Tongue (tissue), 1 donor: ENCODE measurements around the gene PCDHB10. TPM values are rescaled to one million over a fixed set of nuclear protein-coding genes. Genes with fewer than 3 reads are reported as not detected.

Source experiments
- total RNA-seq: library from RNA; depleted of rRNA; stranded (reverse); fragments of >200 nt; gene quantifications from one replicate; pipeline ENCODE4 v1.2.3, GENCODE V29; 2014

The PCDHB10 gene
- total RNA-seq, 1 donor from 2014 or later = 6.1 TPM

Other genes starting within 250 kb of the PCDHB10 start
- 4.6 TPM for gene PCDHAC2, start 225.9 kb upstream of the PCDHB10 start, total RNA-seq
- gene PCDHB1, start 141.0 kb upstream of the PCDHB10 start, total RNA-seq = not detected
- 4.4 TPM for gene PCDHB2, start 97.7 kb upstream of the PCDHB10 start, total RNA-seq
- 3.7 TPM for gene PCDHB3, start 91.9 kb upstream of the PCDHB10 start, total RNA-seq
- gene PCDHB4, start 70.5 kb upstream of the PCDHB10 start, total RNA-seq = 4.0 TPM
- gene PCDHB5, start 57.1 kb upstream of the PCDHB10 start, total RNA-seq = 5.6 TPM
- 0.82 TPM for gene PCDHB6, start 42.3 kb upstream of the PCDHB10 start, total RNA-seq
- 3.3 TPM for gene PCDHB7, start 19.7 kb upstream of the PCDHB10 start, total RNA-seq
- 2.3 TPM for gene PCDHB8, start 14.6 kb upstream of the PCDHB10 start, total RNA-seq
- gene PCDHB16, start 10.0 kb upstream of the PCDHB10 start, total RNA-seq = 4.1 TPM
- 1.7 TPM for gene PCDHB9, start 5.2 kb upstream of the PCDHB10 start, total RNA-seq
- 5.9 TPM for gene PCDHB11, start 7.3 kb downstream of the PCDHB10 start, total RNA-seq
- gene PCDHB12, start 16.4 kb downstream of the PCDHB10 start, total RNA-seq = 4.8 TPM
- gene PCDHB13, start 21.6 kb downstream of the PCDHB10 start, total RNA-seq = 4.4 TPM
- 7.8 TPM for gene PCDHB14, start 31.0 kb downstream of the PCDHB10 start, total RNA-seq
- 9.9 TPM for gene PCDHB15, start 53.0 kb downstream of the PCDHB10 start, total RNA-seq
- gene SLC25A2, start 111.7 kb downstream of the PCDHB10 start, total RNA-seq = not detected
- 93.2 TPM for gene TAF7, start 128.4 kb downstream of the PCDHB10 start, total RNA-seq
- 1.8 TPM for gene PCDHGA1, start 138.2 kb downstream of the PCDHB10 start, total RNA-seq
- 3.7 TPM for gene PCDHGA2, start 146.4 kb downstream of the PCDHB10 start, total RNA-seq
- 3.9 TPM for gene PCDHGA3, start 151.5 kb downstream of the PCDHB10 start, total RNA-seq
- gene PCDHGB1, start 157.7 kb downstream of the PCDHB10 start, total RNA-seq = 3.7 TPM
- 3.9 TPM for gene PCDHGA4, start 162.7 kb downstream of the PCDHB10 start, total RNA-seq
- 4.2 TPM for gene PCDHGB2, start 167.6 kb downstream of the PCDHB10 start, total RNA-seq
- gene PCDHGA5, start 171.8 kb downstream of the PCDHB10 start, total RNA-seq = 6.1 TPM
- gene PCDHGB3, start 177.9 kb downstream of the PCDHB10 start, total RNA-seq = 5.7 TPM
- gene PCDHGA6, start 181.5 kb downstream of the PCDHB10 start, total RNA-seq = 4.8 TPM
- 6.3 TPM for gene PCDHGA7, start 190.4 kb downstream of the PCDHB10 start, total RNA-seq
- gene PCDHGB4, start 195.3 kb downstream of the PCDHB10 start, total RNA-seq = 5.9 TPM
- 3.0 TPM for gene PCDHGA8, start 200.3 kb downstream of the PCDHB10 start, total RNA-seq
- gene PCDHGB5, start 205.6 kb downstream of the PCDHB10 start, total RNA-seq = 11.3 TPM
- gene PCDHGA9, start 210.4 kb downstream of the PCDHB10 start, total RNA-seq = 12.2 TPM
- gene PCDHGB6, start 215.7 kb downstream of the PCDHB10 start, total RNA-seq = 9.3 TPM
- gene PCDHGA10, start 220.6 kb downstream of the PCDHB10 start, total RNA-seq = 6.1 TPM
- 10.3 TPM for gene PCDHGB7, start 225.3 kb downstream of the PCDHB10 start, total RNA-seq
- 7.5 TPM for gene PCDHGA11, start 228.7 kb downstream of the PCDHB10 start, total RNA-seq
- 5.1 TPM for gene PCDHGA12, start 238.2 kb downstream of the PCDHB10 start, total RNA-seq